Right atrium auricular region (tissue), 2 donors: ENCODE measurements around the gene ARHGEF18. TPM values are rescaled to one million over a fixed set of nuclear protein-coding genes. Genes with fewer than 3 reads are reported as not detected.
"Not testable (repeated sequence)": the region's sequence is repeated elsewhere in the genome, so short reads cannot be mapped to it uniquely, and the experiment has no call there.

Experiments
- DNase-seq: peaks from one replicate; pipeline ENCODE4 v3.0.0-alpha.2; 2019; ENCODE audit warnings: low spot score
- H3K27ac ChIP-seq, 2 donors: fragments of 200-600 bp; sonication (generic); 1 replicate in 1 of 2; 2 replicates in 1 of 2; pipeline ENCODE4 v1.5.1; 2016 to 2019
- H3K27me3 ChIP-seq, 2 donors: fragments of 200-600 bp; sonication (generic); one replicate each; pipeline versions ENCODE4 v1.5.1 to v1.6.0; 2017 to 2019
- H3K36me3 ChIP-seq: fragments of 200-600 bp; sonication (generic); one replicate; pipeline ENCODE4 v1.5.1; 2016
- H3K4me1 ChIP-seq, 2 donors: fragments of 200-600 bp; sonication (generic); one replicate each; pipeline versions ENCODE4 v1.5.1 to v1.6.0; 2017 to 2019
- H3K4me3 ChIP-seq, 2 donors: fragments of 200-600 bp; sonication (generic); 1 replicate in 1 of 2; 2 replicates in 1 of 2; pipeline ENCODE4 v1.5.1; 2017 to 2019; ENCODE audit warnings: mild to moderate bottlenecking in 1 of 2, moderate library complexity in 1 of 2
- H3K9me3 ChIP-seq, 2 donors: fragments of 200-600 bp; sonication (generic); one replicate each; pipeline ENCODE4 v1.5.1; 2019
- total RNA-seq, 2 donors: library from RNA; depleted of rRNA; stranded (reverse); fragments of >200 nt; gene quantifications; one replicate each; pipeline ENCODE4 v1.1.0, GENCODE V29; 2016
- TF ChIP-seq, protein P1 (sequence below), 2 donors: fragments of 200-600 bp; sonication (generic); IDR thresholded peaks; one replicate each; pipeline ENCODE4 v1.5.1; 2019; ENCODE audit warnings: antibody characterized with exemption in 2 of 2

ARHGEF18 gene
- 10 to 100 TPM in 1 of 2 donors, 1 to 10 TPM in 1; 8.3 to 14.0 TPM for total RNA-seq

- TF ChIP-seq, protein P1, sequence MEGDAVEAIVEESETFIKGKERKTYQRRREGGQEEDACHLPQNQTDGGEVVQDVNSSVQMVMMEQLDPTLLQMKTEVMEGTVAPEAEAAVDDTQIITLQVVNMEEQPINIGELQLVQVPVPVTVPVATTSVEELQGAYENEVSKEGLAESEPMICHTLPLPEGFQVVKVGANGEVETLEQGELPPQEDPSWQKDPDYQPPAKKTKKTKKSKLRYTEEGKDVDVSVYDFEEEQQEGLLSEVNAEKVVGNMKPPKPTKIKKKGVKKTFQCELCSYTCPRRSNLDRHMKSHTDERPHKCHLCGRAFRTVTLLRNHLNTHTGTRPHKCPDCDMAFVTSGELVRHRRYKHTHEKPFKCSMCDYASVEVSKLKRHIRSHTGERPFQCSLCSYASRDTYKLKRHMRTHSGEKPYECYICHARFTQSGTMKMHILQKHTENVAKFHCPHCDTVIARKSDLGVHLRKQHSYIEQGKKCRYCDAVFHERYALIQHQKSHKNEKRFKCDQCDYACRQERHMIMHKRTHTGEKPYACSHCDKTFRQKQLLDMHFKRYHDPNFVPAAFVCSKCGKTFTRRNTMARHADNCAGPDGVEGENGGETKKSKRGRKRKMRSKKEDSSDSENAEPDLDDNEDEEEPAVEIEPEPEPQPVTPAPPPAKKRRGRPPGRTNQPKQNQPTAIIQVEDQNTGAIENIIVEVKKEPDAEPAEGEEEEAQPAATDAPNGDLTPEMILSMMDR (IDR thresholded peaks at IDR 0.05): no peak
- H3K36me3 ChIP-seq: no peaks in the 10 kb centered on the region
- H3K9me3 ChIP-seq: peaks cover 0 to 13% of the 10 kb centered on the region in 2 donors
- no peaks in the 10 kb centered on the region for H3K27me3 ChIP-seq
- H3K4me3 ChIP-seq: no peak within 1 kb of the TSS
- no peaks in the 10 kb centered on the region for H3K4me1 ChIP-seq
- DNase-seq: no peak
- no peak within 1 kb of the TSS for H3K27ac ChIP-seq
Measured at GRCh38 chr19:7348587-7349230, at the start of gene ARHGEF18. Gene ARHGEF18, plus strand, starts transcription at chr19:7348937. Its CDS starts 13,954 bp downstream, at chr19:7362891.

DNA sequence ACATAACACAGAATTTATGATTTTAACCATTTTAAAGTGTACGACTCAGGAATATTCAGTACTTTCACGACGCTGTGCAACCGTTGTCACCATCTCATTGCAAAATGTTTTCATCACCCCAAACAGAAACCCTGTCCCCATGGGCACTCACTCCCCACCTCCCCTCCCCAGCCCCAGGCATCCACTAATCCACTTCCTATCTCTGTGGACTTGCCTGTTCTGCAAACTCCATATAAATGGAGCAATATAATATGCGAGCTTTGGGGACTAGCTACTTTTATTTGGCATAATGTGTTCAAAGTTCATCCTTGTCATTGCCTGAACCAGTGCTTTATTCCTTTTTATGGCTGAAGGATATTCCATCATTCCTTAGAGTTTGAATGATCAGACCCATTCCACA is 47.2 kb upstream of the ARHGEF18 start:
- H3K9me3 ChIP-seq: no peaks in the 10 kb centered on the region
- DNase-seq: no peak
- no peak overlapping the region for H3K27ac ChIP-seq
- no peaks in the 10 kb centered on the region for H3K27me3 ChIP-seq
- H3K36me3 ChIP-seq: no peaks in the 10 kb centered on the region
- TF ChIP-seq, protein P1 (IDR thresholded peaks at IDR 0.05): no peak
- H3K4me3 ChIP-seq: no peak overlapping the region
- H3K4me1 ChIP-seq: no peaks in the 10 kb centered on the region

- TF ChIP-seq, protein P1 (IDR thresholded peaks at IDR 0.05): no peak
- H3K27ac ChIP-seq: no peak overlapping the region
- no peak overlapping the region for H3K4me3 ChIP-seq
- H3K4me1 ChIP-seq: no peaks in the 10 kb centered on the region
- DNase-seq: no peak
- H3K36me3 ChIP-seq: no peaks in the 10 kb centered on the region
- no peaks in the 10 kb centered on the region for H3K27me3 ChIP-seq
- H3K9me3 ChIP-seq: no peaks in the 10 kb centered on the region
Measured at GRCh38 chr19:7303470-7303869, 45.3 kb upstream of the ARHGEF18 start.

GRCh38 chr19:7304200-7304599 is 44.5 kb upstream of the ARHGEF18 start:
- Histone ChIP-seq H3K27ac (no peak overlapping the region), H3K4me1 (no peaks in the 10 kb centered on the region), H3K9me3 (no peaks in the 10 kb centered on the region), H3K36me3 (no peaks in the 10 kb centered on the region), H3K27me3 (no peaks in the 10 kb centered on the region), H3K4me3 (no peak overlapping the region)
- no peak for DNase-seq
- TF ChIP-seq, protein P1 (IDR thresholded peaks at IDR 0.05): no peak

DNA sequence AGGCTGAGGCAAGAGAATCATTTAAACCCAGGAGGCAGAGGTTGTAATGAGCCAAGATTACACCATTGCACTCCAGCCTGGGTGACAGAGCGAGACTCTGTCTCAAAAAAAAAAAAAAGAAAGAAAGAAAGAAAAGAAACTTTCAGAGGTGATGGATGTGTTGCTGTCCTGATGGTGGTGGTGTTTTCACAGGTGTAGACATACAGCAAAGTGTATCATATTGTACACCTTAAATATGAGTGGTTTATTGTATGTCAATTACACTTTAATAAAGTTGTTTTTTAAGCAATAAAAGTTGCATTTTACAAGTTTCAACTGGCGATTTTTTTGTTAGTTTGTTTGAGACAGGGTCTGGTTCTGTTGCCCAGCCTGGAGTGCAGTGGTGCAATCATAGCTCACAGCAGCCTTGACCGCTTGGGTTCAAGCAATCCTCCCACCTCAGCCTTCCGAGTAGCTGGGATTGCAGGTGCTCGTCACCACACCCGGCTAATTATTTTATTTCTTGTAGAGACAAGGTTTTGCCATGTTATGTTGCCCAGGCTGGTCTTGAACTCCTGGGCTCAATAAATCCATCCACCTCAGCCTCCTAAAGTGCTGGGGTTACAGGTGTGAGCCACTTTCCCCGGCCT is 41.0 kb upstream of the ARHGEF18 start:
- Histone ChIP-seq H3K4me1 (no peaks in the 10 kb centered on the region), H3K4me3 (no peak overlapping the region), H3K9me3 (no peaks in the 10 kb centered on the region), H3K36me3 (no peaks in the 10 kb centered on the region), H3K27ac (no peak overlapping the region), H3K27me3 (no peaks in the 10 kb centered on the region)
- TF ChIP-seq, protein P1 (IDR thresholded peaks at IDR 0.05): no peak
- no peak for DNase-seq

DNA sequence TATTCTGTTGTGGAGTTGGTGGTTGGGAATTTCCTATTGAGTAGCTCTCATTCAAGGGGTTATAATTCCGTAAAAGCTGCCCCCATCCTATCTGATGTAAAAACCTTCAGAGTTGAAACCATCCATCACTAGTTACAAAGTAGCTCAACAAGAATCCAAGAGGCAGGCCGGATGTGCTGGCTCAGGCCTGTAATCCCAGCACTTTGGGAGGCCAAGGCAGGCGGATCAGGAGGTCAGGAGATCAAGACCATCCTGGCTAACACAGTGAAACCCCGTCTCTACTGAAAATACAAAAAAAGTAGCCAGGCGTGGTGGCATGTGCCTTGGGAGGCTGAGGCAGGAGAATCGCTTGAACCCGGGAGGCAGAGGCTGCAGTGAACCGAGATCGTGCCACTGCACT is 40.4 kb upstream of the ARHGEF18 start:
- DNase-seq, H3K9me3 ChIP-seq, H3K27ac ChIP-seq, H3K4me1 ChIP-seq, H3K4me3 ChIP-seq, H3K36me3 ChIP-seq, H3K27me3 ChIP-seq: not testable (repeated sequence)
